ENCODE results near the gene ZC3H12A. TPM values are rescaled to one million over a fixed set of nuclear protein-coding genes. Genes with fewer than 3 reads are reported as not detected.
A peak's percentile ranks its signal among the peaks of the same experiment; 100 is the strongest.

The ZC3H12A gene
- polyA plus RNA-seq, 2 of the 4 experiments (the other 2 are of a cell fraction) = 16.3 to 23.1 TPM

DNA sequence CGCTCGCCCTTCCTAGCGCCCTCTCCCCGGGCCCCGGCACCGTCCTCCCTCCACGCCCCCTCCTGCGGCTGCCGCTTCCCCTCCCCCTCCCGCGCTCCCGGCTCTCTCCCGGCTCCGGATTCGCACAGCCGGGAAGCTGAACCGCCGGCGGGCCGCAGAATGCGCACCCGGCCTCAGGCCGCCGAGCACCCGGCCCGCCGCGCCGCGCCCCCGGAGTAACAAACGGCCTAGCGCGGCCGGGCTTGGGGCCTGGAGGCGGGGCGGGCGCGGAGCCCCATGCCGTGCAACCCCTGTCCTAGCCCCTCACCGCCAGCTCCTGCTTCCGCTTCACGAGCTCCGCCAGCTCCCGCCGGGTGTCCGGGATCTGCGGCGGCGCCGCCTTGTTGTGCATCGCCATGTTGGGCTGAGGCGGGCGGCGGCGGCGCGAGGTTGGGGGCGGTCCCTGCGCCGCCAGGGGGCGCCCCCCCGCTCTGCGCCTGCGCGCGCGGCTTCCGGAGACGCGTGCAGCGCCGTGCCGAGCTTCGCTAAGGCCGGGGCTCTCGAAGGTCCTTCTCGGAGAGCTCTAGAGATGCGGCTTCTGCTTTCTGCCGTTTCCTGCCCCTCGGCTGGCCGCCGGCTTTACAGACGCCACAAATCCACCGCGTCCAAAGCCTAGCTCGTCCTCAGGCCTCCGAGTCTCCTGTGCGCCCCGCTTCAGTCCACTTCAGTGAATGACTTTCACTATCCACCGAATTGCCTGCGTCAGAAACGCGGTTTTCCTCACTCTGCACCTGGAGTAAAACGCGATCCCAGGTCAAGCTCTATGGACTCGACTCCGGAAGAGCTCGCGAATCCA lies 40.2 kb downstream of the ZC3H12A start, which contains the start of gene MEAF6 (continued):
- TF ChIP-seq RNF2 (IDR thresholded peaks at IDR 0.05; ENCODE audit: borderline replicate concordance, low read depth) = 0 out of 2 replicates have a peak, but pooled peaks have one; percentile 49
- 0 out of 2 replicates have a peak, but pooled peaks have one; percentile 36 for TF ChIP-seq HOXB5 (CRISPR knock-in tag; IDR thresholded peaks at IDR 0.05)
- no peak for TF ChIP-seq ZFP36 (IDR thresholded peaks at IDR 0.05; ENCODE audit: borderline replicate concordance, partially characterized antibody)
- no peak for TF ChIP-seq RCOR1 (IDR thresholded peaks at IDR 0.05; ENCODE audit: low read depth, low read length)
- TF ChIP-seq FOXS1 (CRISPR knock-in tag; IDR thresholded peaks at IDR 0.05) = no peak
- no peak for TF ChIP-seq SREBF2 (IDR thresholded peaks at IDR 0.05)
- TF ChIP-seq FOSB (CRISPR knock-in tag; IDR thresholded peaks at IDR 0.05) = no peak
- no peak for TF ChIP-seq CHD2 (IDR thresholded peaks at IDR 0.05; ENCODE audit: low read length, partially characterized antibody)
- TF ChIP-seq BHLHE40 (IDR thresholded peaks at IDR 0.05; ENCODE audit: low read depth, low read length) = no peak
- TF ChIP-seq, protein P1, sequence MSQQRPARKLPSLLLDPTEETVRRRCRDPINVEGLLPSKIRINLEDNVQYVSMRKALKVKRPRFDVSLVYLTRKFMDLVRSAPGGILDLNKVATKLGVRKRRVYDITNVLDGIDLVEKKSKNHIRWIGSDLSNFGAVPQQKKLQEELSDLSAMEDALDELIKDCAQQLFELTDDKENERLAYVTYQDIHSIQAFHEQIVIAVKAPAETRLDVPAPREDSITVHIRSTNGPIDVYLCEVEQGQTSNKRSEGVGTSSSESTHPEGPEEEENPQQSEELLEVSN (IDR thresholded peaks at IDR 0.05; ENCODE audit: borderline replicate concordance, low read depth) = peak; percentile 77; the same call in 1 of the 2 replicates
- TF ChIP-seq, protein P2, sequence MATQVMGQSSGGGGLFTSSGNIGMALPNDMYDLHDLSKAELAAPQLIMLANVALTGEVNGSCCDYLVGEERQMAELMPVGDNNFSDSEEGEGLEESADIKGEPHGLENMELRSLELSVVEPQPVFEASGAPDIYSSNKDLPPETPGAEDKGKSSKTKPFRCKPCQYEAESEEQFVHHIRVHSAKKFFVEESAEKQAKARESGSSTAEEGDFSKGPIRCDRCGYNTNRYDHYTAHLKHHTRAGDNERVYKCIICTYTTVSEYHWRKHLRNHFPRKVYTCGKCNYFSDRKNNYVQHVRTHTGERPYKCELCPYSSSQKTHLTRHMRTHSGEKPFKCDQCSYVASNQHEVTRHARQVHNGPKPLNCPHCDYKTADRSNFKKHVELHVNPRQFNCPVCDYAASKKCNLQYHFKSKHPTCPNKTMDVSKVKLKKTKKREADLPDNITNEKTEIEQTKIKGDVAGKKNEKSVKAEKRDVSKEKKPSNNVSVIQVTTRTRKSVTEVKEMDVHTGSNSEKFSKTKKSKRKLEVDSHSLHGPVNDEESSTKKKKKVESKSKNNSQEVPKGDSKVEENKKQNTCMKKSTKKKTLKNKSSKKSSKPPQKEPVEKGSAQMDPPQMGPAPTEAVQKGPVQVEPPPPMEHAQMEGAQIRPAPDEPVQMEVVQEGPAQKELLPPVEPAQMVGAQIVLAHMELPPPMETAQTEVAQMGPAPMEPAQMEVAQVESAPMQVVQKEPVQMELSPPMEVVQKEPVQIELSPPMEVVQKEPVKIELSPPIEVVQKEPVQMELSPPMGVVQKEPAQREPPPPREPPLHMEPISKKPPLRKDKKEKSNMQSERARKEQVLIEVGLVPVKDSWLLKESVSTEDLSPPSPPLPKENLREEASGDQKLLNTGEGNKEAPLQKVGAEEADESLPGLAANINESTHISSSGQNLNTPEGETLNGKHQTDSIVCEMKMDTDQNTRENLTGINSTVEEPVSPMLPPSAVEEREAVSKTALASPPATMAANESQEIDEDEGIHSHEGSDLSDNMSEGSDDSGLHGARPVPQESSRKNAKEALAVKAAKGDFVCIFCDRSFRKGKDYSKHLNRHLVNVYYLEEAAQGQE (IDR thresholded peaks at IDR 0.05) = no peak
- TF ChIP-seq, protein P3, sequence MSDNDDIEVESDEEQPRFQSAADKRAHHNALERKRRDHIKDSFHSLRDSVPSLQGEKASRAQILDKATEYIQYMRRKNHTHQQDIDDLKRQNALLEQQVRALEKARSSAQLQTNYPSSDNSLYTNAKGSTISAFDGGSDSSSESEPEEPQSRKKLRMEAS (IDR thresholded peaks at IDR 0.05) = peak; percentile 91
- TF ChIP-seq EHMT2 (IDR thresholded peaks at IDR 0.05; ENCODE audit: low read depth) = no peak
- no peak for TF ChIP-seq HDAC2 (IDR thresholded peaks at IDR 0.05)
- TF ChIP-seq, protein P4, sequence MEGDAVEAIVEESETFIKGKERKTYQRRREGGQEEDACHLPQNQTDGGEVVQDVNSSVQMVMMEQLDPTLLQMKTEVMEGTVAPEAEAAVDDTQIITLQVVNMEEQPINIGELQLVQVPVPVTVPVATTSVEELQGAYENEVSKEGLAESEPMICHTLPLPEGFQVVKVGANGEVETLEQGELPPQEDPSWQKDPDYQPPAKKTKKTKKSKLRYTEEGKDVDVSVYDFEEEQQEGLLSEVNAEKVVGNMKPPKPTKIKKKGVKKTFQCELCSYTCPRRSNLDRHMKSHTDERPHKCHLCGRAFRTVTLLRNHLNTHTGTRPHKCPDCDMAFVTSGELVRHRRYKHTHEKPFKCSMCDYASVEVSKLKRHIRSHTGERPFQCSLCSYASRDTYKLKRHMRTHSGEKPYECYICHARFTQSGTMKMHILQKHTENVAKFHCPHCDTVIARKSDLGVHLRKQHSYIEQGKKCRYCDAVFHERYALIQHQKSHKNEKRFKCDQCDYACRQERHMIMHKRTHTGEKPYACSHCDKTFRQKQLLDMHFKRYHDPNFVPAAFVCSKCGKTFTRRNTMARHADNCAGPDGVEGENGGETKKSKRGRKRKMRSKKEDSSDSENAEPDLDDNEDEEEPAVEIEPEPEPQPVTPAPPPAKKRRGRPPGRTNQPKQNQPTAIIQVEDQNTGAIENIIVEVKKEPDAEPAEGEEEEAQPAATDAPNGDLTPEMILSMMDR (IDR thresholded peaks at IDR 0.05) = peak; percentile 75
- TF ChIP-seq NR3C1 (IDR thresholded peaks at IDR 0.05) = no peak
- TF ChIP-seq, protein P5, sequence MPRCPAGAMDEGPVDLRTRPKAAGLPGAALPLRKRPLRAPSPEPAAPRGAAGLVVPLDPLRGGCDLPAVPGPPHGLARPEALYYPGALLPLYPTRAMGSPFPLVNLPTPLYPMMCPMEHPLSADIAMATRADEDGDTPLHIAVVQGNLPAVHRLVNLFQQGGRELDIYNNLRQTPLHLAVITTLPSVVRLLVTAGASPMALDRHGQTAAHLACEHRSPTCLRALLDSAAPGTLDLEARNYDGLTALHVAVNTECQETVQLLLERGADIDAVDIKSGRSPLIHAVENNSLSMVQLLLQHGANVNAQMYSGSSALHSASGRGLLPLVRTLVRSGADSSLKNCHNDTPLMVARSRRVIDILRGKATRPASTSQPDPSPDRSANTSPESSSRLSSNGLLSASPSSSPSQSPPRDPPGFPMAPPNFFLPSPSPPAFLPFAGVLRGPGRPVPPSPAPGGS (IDR thresholded peaks at IDR 0.05) = no peak
- TF ChIP-seq HEYL (CRISPR knock-in tag; IDR thresholded peaks at IDR 0.05) = no peak
- TF ChIP-seq ZNF302 (CRISPR knock-in tag; IDR thresholded peaks at IDR 0.05) = no peak
- TF ChIP-seq ESRRA (IDR thresholded peaks at IDR 0.05; ENCODE audit: borderline replicate concordance, low read length) = no peak
- peak; percentile 78 for TF ChIP-seq POLR2A (IDR thresholded peaks at IDR 0.05; ENCODE audit: low read length)
- no peak for TF ChIP-seq HOXA7 (CRISPR knock-in tag; IDR thresholded peaks at IDR 0.05)
- TF ChIP-seq, protein P6, sequence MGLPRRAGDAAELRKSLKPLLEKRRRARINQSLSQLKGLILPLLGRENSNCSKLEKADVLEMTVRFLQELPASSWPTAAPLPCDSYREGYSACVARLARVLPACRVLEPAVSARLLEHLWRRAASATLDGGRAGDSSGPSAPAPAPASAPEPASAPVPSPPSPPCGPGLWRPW (IDR thresholded peaks at IDR 0.05) = no peak
- peak; percentile 72; the same call in 1 of the 2 replicates for TF ChIP-seq PHF8 (IDR thresholded peaks at IDR 0.05; ENCODE audit: borderline replicate concordance, low read depth)
- TF ChIP-seq NPAS2 (CRISPR knock-in tag; IDR thresholded peaks at IDR 0.05; ENCODE audit: borderline replicate concordance) = no peak
- no peak for TF ChIP-seq MAFK (IDR thresholded peaks at IDR 0.05; ENCODE audit: partially characterized antibody)
- no peak for TF ChIP-seq JUNB (IDR thresholded peaks at IDR 0.05)
- TF ChIP-seq KDM1A (IDR thresholded peaks at IDR 0.05; ENCODE audit: low read depth) = no peak
- TF ChIP-seq FOSL2 (IDR thresholded peaks at IDR 0.05) = no peak
- TF ChIP-seq FOSL2 (CRISPR knock-in tag; IDR thresholded peaks at IDR 0.05) = no peak
- TF ChIP-seq NFE2L2 (conservative IDR thresholded peaks at IDR 0.05; ENCODE audit: low read length) = no peak
- no peak for TF ChIP-seq RARB (CRISPR knock-in tag; IDR thresholded peaks at IDR 0.05)
- TF ChIP-seq POLR2AphosphoS2 (conservative IDR thresholded peaks at IDR 0.05; ENCODE audit: low read length) = no peak
- TF ChIP-seq RAD21 (conservative IDR thresholded peaks at IDR 0.05 in 1 of 2, IDR thresholded peaks at IDR 0.05 in 1 of 2) = peak in 1 of 2 experiments; percentile 30; a peak in 1 of 5 replicates
- TF ChIP-seq MAZ (IDR thresholded peaks at IDR 0.05; ENCODE audit: borderline replicate concordance, low read depth, low read length) = no peak
- TF ChIP-seq KDM5A (IDR thresholded peaks at IDR 0.05) = no peak
- TF ChIP-seq HOXB13 (CRISPR knock-in tag; IDR thresholded peaks at IDR 0.05; ENCODE audit: low read depth) = no peak
